G401 (cell line): ENCODE results near the gene MEPCE. TPM values are rescaled to one million over a fixed set of nuclear protein-coding genes. Genes with fewer than 3 reads are reported as not detected.

Source experiments
- DNase-seq: peaks from one replicate; pipeline ENCODE4 v3.0.0-alpha.2; 2015; ENCODE audit warnings: low spot score
- in situ Hi-C: cut with HindIII; loops from 2 replicates; pipeline ENCODE4 v1.10.0; 2016; ENCODE audit warnings: low sequenced_read_pairs, mixed read lengths
- total RNA-seq: library from RNA; depleted of rRNA; stranded (reverse); fragments of >200 nt; shearing (Covaris generic); gene quantifications from 2 replicates; pipeline ENCODE4 v1.2.3, GENCODE V29; 2014

Gene MEPCE
- total RNA-seq, 1 experiment from 2014 or later = 57.7 TPM

DNA sequence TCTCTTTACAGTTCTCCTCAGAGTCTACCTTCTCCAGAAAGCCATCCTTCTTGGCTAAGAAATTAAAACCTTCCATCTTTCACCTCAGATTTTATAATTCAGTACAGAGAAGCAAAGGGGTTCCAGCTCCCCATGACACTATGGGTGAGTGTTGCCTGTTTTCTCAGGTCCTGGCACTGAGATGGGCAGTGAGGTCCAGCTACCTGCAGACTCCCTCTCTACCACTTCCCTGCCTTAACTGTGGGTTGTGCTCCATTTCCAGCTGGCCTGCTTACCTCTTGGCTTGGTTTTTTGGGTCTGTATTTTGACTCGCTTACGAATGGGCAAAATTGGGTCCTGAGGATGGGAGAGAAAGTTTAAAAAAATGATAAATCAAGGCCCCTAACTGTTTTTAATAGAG, 27.4 kb upstream of the MEPCE start:
- in situ Hi-C loops = no loop called here
- peak; percentile 95 for DNase-seq

DNA sequence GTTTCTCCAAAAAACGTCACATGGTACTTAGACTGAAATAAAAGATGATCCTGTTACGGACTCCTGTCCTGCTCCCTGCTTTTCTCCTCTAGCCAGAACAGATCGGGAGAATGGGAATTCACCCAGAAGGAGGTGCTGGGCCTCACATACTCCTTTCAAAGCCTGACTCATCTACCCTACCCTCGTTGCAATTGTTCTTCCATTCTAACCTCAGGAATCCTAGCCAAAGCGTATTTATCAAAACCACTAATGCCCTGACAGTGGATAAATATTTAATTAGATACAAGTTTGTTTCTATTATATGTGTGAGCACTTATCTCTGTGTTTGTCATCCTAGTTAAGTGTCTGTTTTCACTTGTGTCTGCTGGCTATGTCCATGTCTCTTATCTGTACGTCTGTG, 22.9 kb upstream of the MEPCE start:
- DNase-seq = no peak
- in situ Hi-C loops = no loop called here

DNA sequence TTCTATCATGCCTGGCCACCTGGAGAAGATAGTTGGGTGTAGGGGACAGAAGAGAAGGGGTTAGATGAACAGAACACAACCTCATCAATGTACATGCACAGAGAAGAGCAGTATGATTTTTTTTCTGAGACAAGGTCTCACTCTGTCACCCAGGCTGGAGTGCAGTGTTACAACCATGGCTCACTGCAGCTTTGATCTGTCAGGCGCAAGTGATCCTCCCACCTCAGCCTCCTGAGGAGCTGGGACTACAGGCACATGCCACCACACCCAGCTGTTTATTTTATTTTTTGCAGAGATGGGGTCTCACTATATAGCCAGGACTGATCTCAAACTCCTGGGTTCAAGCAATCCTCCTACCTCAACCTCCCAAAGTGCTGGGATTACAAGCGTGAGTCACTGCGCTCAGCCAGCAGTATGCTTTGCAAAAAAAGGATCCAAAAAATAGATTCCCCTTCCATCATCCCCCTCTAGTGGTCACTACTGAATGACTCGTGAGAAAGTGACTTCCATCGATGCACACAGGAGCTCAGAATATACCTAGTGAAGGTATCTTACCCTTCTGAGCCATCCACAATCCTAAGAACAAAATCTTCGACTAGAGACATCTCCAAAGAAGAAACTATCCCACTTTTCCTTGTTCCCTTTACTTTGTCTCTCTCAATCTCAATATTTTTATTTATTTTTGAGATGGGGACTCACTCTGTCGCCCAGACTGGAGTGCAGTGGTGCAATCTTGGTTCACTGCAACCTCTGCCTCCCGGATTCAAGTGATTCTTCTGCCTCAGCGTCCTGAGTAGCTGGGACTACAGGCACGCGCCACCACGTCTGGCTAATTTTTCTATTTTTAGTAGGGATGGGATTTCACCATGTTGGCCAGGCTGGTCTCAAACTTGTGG, 22.1 kb upstream of the MEPCE start:
- peak; percentile 92 for DNase-seq
- in situ Hi-C loops = no loop called here

DNA sequence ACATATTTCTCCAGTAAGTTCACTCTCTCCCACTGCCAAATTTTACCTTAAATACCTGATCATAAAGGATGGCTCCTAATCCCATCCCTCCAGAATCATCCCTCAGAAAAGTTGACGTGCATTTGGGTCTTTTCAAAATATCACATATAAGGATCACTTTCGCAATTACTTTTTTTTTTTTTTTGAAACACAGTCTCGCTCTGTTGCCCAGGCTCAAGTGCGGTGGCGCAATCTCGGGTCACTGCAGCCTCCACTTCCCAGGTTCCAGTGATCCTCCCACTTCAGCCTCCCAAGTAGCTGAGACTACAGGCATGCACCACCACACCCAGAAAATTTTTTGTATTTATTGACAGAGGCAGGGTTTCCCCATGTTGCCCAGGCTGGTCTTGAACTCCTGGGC, 18.5 kb upstream of the MEPCE start:
- no peak for DNase-seq
- in situ Hi-C loops = no loop called here

DNA sequence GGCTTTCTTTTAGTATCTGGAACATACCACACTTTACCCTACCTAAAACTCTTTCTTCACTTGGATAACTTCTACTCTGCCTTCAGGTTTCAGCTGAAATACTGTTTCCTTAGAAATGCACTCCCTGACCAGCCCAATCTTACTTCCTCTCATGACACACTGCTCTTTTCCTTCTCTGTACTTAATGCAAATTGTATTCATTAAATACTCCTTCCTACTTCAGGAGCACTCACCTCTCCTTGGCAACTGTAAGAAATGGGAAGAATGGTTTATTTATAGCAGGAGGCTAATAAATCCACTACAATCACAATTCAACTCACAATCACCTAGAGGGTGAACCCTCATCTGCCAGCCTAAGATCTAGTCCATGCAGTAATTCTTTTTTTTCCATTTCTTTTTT, 16.3 kb upstream of the MEPCE start:
- in situ Hi-C loops = no loop called here
- DNase-seq = no peak

DNA sequence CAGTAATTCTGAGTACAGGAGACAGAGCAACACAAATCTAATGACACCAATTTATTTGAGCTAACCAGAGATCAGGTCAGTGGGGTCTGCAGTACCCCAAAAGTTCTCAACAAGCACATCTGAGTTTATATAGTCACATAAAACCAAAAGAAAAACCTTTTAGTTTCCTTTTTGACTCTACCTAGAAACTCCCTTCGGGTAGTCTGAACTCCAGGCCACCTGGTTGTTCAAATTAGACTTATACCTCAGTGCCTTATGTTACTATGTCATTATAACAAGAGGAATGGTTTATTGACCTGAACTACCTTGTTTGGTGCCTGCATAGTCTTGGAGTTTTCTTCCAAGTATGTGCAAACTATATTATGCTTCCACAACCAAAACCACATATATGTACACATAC, 15.7 kb upstream of the MEPCE start:
- in situ Hi-C loops = no loop called here
- no peak for DNase-seq

DNA sequence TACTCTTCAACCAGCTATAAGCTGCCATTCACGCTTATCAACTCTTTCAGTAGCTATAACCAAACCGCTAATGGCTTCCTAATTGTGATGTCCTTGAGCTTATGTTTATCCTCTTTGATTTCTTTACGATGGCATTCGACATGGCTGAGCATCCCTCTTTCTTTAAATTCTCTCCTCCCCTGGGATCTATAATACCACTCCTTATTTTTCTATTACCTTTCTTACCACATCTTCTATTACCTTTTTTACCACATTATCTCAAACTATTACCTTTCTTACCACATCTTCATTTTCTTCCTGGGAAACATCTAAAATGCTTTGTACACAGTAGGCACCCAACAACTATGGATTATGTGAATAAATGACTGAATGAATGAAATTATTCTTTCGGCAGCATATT, 14.2 kb upstream of the MEPCE start:
- DNase-seq = no peak
- in situ Hi-C loops = no loop called here

DNA sequence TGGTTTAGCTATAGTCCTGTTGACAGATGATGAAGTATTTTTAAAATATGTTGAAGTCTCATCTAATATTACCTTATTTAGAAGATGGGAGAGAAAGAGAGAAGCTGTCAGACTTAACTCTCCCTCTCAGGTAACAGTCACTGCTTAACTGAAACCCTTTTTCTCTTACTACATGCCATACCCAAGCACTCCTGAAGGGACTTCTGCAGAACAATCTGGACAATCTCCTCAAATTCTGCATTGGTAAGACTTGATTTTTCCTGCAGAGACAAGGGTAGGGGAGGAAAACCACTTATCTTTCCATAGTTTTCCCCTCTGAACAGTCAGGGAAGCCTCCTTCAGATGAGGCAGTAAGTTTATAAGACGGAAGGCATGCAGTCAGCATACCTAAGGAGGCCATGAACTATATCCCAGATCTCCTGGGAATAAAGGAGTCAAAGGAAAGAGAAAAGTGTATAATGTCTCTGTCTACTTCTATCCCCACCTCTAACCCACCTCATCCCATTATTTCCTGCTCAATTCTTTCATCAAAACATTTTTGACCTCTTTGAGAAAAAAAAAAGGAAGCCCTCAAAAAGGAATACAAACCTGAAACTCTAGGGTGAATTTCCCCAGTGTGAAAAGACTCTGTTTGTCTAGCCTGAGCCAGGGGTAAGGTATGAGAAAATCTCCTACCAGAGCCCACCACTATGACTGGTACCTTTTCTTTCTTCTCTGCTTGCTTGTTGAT, 10.5 kb upstream of the MEPCE start:
- in situ Hi-C loops = no loop called here
- DNase-seq = no peak

DNA sequence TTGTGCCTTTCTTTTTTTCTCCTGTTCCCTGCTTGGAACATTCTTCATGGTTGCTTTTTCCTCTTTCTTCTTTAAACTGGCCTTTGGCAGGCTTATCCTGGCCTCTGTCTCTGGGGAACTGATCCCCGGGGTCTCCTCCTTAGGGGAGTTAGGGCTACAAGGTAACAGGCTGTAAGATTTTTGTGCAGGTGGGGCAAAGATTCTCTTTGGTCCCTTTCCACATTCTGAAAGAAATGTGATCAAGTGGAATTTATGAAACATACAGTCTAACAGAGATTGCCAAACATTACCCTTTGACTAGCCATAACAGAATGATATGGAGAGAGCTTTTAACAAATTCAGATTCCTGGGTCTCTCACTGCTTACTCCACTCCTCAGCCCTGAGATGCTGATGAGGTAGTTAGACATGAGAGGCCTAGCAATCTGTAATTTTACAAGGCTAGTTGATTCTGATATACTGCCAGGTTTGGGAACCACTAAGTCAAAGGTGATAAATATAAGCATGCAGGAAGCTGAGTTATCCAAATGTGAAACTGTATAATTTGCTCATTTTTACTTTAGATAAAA, 9.9 kb upstream of the MEPCE start:
- in situ Hi-C loops = no loop called here
- DNase-seq = no peak

DNA sequence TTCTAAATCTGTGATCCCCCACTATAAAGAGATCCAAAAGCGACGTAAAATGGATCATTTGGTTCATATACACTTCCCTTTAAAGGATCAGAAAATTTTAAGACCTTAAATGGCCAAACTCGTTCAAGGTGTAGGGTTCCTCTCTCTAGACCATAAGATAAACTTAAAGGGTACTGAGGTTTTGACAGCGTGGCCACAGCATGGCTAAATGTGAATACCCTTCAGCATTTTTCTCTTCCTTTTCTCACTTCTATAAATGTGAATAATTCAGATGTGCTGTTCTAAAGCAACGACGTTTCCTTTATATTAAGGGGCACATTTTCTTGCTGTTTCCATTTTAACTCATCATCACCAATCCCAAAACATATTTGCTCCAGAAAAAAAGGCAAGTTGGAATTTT, 6.3 kb upstream of the MEPCE start:
- in situ Hi-C loops = no loop called here
- no peak for DNase-seq

DNA sequence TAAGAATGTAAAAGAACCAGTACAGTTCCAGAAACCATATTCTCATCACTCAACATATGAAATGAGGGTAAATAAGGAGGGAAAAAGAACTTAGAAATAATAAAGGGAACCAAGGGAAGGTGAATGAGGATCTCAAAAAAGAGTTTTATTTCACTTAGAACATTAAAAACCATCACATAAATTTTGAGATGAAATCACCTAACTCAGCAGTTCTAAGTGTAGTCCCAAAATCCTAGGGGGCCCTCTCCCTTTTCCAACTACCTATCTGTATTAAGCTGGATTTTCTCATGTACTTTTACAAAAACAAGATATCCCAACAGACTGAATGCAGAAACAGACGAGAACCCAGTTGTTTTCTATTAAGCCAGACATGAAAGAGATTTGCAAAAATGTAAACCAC, 4.3 kb upstream of the MEPCE start:
- DNase-seq = no peak
- in situ Hi-C loops = no loop called here

DNA sequence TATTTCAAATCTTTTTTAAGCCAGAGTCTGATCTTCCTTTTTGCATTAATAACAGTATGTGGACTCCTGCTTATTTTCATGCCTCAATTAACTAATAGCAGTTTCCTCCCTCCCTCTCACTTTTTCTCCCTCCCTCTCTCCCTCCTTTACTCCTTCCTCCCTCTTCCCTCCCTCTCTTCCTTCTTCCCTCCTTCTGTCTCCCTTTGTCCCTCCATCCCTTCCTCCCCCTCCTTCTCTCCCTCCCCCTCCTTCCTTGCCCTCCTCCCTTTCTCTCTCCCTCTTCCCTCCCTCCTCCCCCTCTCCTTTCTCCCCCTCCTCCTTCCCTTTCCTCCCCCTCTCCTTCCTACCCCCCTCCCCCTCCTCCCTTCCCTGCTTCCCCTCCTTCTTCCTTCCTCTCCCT, 3.1 kb upstream of the MEPCE start:
- DNase-seq = no peak
- in situ Hi-C loops = no loop called here

DNA sequence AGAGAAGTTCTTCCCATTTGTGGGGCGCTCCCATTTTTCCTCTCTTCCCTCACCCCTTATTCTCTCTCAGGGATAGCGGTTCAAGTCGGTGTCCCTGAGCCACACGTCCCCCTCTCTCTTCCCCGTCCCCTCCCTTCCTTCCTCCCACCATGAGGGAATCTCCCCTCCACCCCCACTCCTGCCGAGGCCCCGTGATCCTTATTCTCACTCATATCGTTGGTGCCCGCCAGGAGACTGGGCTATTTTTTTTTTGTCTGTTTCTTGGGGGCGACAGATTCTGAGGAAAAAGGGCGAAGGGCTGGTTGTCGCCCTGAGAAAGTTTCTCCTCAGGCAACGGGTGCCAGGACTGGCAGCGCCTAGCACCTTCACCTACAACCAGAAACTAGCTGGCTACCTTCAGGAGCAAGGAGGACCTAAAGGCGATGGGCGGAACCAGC, 1.9 kb upstream of the MEPCE start:
- no peak for DNase-seq
- in situ Hi-C loops = no loop called here

DNA sequence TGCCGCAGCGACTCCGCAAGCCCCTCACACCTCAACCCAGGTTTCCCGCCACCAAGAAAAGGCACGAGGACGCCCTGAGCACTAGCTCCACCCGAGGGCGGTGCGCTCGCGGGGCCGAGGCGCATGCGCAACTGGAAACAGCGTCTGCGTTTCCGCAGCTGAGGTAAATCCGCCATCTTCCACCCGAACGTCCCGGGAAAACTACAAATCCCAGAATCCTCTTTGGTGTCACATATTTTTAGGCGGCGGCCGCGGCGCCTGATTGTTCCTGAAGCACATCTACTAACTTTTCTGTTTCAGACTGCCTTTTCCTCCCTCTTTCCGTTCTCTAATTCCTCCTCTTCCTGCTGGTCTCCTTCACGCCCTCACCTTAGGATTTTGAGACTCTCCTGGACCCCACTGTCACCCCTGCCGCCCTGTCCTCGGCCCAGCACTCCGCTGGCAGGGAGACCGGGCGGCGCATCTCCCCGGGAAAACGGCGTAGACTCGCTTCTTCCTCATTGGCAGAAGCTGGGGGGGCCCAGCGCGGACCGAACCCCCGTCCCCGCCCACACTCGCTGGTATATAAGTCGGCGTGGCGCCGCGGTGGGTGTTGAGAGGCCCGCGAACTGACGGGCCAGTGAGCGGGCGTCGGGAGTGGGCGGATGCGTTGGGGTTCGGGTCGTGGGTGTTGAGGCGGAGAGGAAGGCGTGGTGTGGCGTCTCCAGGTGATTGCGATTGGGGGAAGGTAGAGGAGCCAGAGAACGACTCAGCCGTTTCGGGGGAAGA, 1.2 kb upstream of the MEPCE start, which contains the start of gene ZCWPW1:
TSS of gene ZCWPW1 (minus strand) at position 505 of the 768 bp plus-strand sequence. CDS start 8,054 bp downstream, outside the sequence.
- peak; percentile 97 for DNase-seq
- in situ Hi-C loops = no loop called here

DNA sequence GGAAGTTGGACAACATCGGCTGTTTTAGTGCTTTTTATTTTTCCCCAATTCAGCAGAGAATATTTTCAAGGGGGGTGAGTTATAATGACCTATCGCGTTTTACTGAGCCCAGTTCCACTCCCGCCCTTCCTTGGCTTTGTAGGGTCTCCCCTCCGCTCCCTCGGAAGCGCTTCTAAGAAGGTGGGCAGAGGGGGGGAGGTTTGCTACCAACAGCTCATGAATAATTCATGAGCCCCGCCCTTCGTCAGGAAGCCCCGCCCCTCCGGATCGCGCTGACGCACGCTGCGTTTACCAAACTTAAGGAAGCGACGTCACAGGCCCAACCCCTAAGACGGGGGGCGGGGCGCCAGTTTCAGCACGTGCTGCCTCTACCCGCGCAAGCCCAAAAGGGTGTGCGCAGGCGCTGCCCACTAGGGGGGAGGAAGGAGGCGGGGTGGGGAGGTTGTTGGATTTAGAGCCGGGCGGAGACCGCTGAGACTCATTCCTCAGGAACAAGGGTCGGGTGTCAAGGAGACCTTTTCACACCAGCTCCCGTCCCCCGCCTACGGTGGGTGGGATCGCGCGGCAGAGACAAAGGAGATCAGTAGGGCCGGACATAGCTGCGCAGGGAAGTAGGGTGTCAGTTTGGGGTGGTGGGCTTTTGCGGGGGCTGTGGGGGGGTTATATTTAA, 529 bp upstream of the MEPCE start:
- peak; percentile 100 for DNase-seq
- in situ Hi-C loops = no loop called here

DNA sequence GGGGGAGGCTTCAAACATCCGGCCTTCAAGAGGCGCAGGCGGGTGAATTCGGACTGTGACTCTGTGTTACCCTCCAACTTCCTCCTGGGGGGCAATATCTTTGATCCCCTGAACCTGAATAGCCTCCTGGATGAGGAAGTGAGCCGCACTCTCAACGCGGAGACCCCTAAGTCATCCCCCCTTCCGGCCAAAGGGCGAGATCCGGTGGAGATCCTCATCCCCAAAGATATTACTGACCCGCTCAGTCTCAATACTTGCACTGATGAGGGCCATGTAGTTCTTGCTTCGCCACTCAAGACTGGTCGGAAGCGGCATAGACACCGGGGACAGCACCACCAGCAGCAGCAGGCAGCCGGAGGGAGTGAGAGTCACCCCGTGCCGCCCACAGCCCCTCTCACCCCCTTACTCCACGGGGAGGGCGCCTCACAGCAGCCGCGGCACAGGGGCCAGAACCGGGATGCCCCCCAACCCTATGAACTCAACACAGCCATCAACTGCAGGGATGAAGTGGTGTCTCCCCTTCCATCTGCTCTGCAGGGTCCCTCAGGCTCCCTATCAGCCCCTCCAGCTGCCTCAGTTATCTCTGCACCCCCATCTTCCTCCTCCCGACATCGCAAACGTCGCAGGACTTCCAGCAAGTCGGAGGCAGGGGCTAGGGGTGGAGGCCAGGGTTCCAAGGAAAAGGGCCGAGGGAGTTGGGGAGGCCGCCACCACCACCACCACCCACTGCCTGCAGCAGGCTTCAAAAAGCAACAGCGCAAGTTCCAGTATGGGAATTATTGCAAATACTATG, 1.1 kb downstream of the MEPCE start:
- no peak for DNase-seq
- in situ Hi-C loops = no loop called here

DNA sequence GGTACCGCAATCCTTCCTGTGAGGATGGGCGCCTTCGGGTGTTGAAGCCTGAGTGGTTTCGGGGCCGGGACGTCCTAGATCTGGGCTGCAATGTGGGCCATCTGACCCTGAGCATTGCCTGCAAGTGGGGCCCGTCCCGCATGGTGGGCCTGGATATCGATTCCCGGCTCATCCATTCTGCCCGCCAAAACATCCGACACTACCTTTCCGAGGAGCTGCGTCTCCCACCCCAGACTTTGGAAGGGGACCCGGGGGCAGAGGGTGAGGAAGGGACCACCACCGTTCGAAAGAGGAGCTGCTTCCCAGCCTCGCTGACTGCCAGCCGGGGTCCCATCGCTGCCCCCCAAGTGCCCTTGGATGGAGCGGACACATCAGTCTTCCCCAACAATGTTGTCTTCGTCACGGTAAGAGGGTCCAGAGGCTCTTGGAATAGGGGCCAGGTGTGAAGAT, 1.7 kb downstream of the MEPCE start:
- DNase-seq = no peak
- in situ Hi-C loops = no loop called here

DNA sequence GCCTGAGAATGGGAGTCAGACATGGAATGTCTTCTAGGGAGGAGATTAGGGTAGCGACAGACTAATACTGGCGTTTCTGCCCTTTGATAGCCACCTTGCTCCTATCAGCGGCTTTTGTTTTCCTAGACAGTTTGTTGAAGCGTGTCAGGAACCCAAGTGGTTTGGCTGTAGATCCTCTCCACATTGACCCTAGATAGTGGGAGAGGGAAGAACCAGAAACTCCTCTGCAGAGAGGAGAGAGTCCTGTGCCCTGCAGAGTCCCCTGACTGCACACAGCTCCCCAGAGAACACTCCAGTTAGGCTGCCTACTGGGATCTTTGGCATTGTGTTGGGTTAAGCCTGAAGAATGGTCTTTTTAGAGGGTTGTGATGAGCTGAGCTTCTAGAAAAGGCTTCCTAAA, 2.4 kb downstream of the MEPCE start:
- in situ Hi-C loops = no loop called here

More for the DNA sequence above, 2.4 kb downstream of the MEPCE start:
- DNase-seq = no peak
